ES-I3 (cell line): ENCODE measurements around the gene CDHR2.

Source experiments
- H3K36me3 ChIP-seq: 2 replicates; pipeline ENCODE4 v1.6.1; 2013; ENCODE audit warnings: mild to moderate bottlenecking, low read length, control low read depth, moderate library complexity; ENCODE audit not compliant: insufficient read depth
- H3K4me1 ChIP-seq: 2 replicates; pipeline ENCODE4 v1.6.1; 2013; ENCODE audit warnings: mild to moderate bottlenecking, control low read depth, low read length; ENCODE audit not compliant: insufficient read depth
- H3K9ac ChIP-seq: 2 replicates; pipeline ENCODE4 v1.6.1; 2013; ENCODE audit warnings: low read depth, mild to moderate bottlenecking, low read length, moderate library complexity
- H3K9me3 ChIP-seq: 2 replicates; pipeline ENCODE4 v1.6.1; 2013; ENCODE audit warnings: mild to moderate bottlenecking, low read length, moderate library complexity; ENCODE audit not compliant: control insufficient read depth, insufficient read depth

CDHR2 gene

GRCh38 chr5:176560364-176560763 is 11.2 kb downstream of the CDHR2 start:
- H3K9me3 ChIP-seq, result no peaks in the 10 kb centered on the region
- no peak overlapping the region for H3K9ac ChIP-seq
- no peaks in the 10 kb centered on the region; the same call in 1 of the 2 replicates for H3K4me1 ChIP-seq
- H3K36me3 ChIP-seq, result no peaks in the 10 kb centered on the region

GRCh38 chr5:176561259-176561658 is 12.1 kb downstream of the CDHR2 start:
- no peak overlapping the region for H3K9ac ChIP-seq
- H3K9me3 ChIP-seq, result no peaks in the 10 kb centered on the region
- H3K36me3 ChIP-seq, result no peaks in the 10 kb centered on the region
- no peaks in the 10 kb centered on the region; the same call in 1 of the 2 replicates for H3K4me1 ChIP-seq

- H3K36me3 ChIP-seq, result no peaks in the 10 kb centered on the region
- no peaks in the 10 kb centered on the region; the same call in 1 of the 2 replicates for H3K4me1 ChIP-seq
- no peak overlapping the region for H3K9ac ChIP-seq
- no peaks in the 10 kb centered on the region for H3K9me3 ChIP-seq
Observed at GRCh38 chr5:176562189-176562588, 13.0 kb downstream of the CDHR2 start.

- H3K9me3 ChIP-seq, result no peaks in the 10 kb centered on the region
- no peaks in the 10 kb centered on the region; the same call in 1 of the 2 replicates for H3K4me1 ChIP-seq
- H3K36me3 ChIP-seq, result no peaks in the 10 kb centered on the region
- H3K9ac ChIP-seq, result no peak overlapping the region
Observed at GRCh38 chr5:176564002-176564401, 14.9 kb downstream of the CDHR2 start.

GRCh38 chr5:176565760-176566288 is 16.7 kb downstream of the CDHR2 start:
- Histone ChIP-seq H3K36me3 (no peaks in the 10 kb centered on the region), H3K9me3 (no peaks in the 10 kb centered on the region), H3K9ac (no peak overlapping the region), H3K4me1 (no peaks in the 10 kb centered on the region; the same call in 1 of the 2 replicates)

- H3K9ac ChIP-seq, result no peak overlapping the region
- H3K36me3 ChIP-seq, result no peaks in the 10 kb centered on the region
- no peaks in the 10 kb centered on the region; the same call in 1 of the 2 replicates for H3K4me1 ChIP-seq
Observed at GRCh38 chr5:176568657-176569056, 19.5 kb downstream of the CDHR2 start.

GRCh38 chr5:176570044-176570443 is 20.9 kb downstream of the CDHR2 start:
- Histone ChIP-seq H3K4me1 (no peaks in the 10 kb centered on the region), H3K9ac (no peak overlapping the region), H3K9me3 (no peaks in the 10 kb centered on the region)

More at GRCh38 chr5:176568657-176569056, 19.5 kb downstream of the CDHR2 start:
- no peaks in the 10 kb centered on the region for H3K9me3 ChIP-seq

GRCh38 chr5:176573564-176574296 is 24.6 kb downstream of the CDHR2 start:
- Histone ChIP-seq H3K4me1 (no peaks in the 10 kb centered on the region), H3K9me3 (no peaks in the 10 kb centered on the region), H3K9ac (no peak overlapping the region), H3K36me3 (no peaks in the 10 kb centered on the region)

More at GRCh38 chr5:176570044-176570443, 20.9 kb downstream of the CDHR2 start:
- H3K36me3 ChIP-seq, result no peaks in the 10 kb centered on the region

- no peaks in the 10 kb centered on the region for H3K4me1 ChIP-seq
- H3K36me3 ChIP-seq, result no peaks in the 10 kb centered on the region
- no peak overlapping the region for H3K9ac ChIP-seq
Observed at GRCh38 chr5:176574297-176574591, 25.1 kb downstream of the CDHR2 start.

GRCh38 chr5:176575066-176575465 is 25.9 kb downstream of the CDHR2 start:
- H3K4me1 ChIP-seq, result no peaks in the 10 kb centered on the region
- no peaks in the 10 kb centered on the region for H3K36me3 ChIP-seq
- no peak overlapping the region for H3K9ac ChIP-seq
- H3K9me3 ChIP-seq, result no peaks in the 10 kb centered on the region

More at GRCh38 chr5:176574297-176574591, 25.1 kb downstream of the CDHR2 start:
- H3K9me3 ChIP-seq, result no peaks in the 10 kb centered on the region

GRCh38 chr5:176575488-176576422 is 26.6 kb downstream of the CDHR2 start:
- H3K9me3 ChIP-seq, result no peaks in the 10 kb centered on the region
- H3K36me3 ChIP-seq, result no peaks in the 10 kb centered on the region
- no peaks in the 10 kb centered on the region for H3K4me1 ChIP-seq
- no peak overlapping the region for H3K9ac ChIP-seq

GRCh38 chr5:176577312-176578176 is 28.4 kb downstream of the CDHR2 start:
- Histone ChIP-seq H3K9ac (no peak overlapping the region), H3K9me3 (no peaks in the 10 kb centered on the region), H3K4me1 (no peaks in the 10 kb centered on the region), H3K36me3 (no peaks in the 10 kb centered on the region)

GRCh38 chr5:176578391-176578808 is 29.3 kb downstream of the CDHR2 start:
- H3K36me3 ChIP-seq, result no peaks in the 10 kb centered on the region
- H3K9ac ChIP-seq, result no peak overlapping the region
- H3K4me1 ChIP-seq, result no peaks in the 10 kb centered on the region
- no peaks in the 10 kb centered on the region for H3K9me3 ChIP-seq

- Histone ChIP-seq H3K4me1 (no peaks in the 10 kb centered on the region), H3K36me3 (no peaks in the 10 kb centered on the region), H3K9me3 (no peaks in the 10 kb centered on the region), H3K9ac (no peak overlapping the region)
Observed at GRCh38 chr5:176579323-176579722, 30.2 kb downstream of the CDHR2 start.
